ENCODE data around the gene CST6. TPM values are rescaled to one million over a fixed set of nuclear protein-coding genes. Genes with fewer than 3 reads are reported as not detected.

The CST6 gene
- total RNA-seq, 1 experiment from 2014 or later, result not detected

DNA sequence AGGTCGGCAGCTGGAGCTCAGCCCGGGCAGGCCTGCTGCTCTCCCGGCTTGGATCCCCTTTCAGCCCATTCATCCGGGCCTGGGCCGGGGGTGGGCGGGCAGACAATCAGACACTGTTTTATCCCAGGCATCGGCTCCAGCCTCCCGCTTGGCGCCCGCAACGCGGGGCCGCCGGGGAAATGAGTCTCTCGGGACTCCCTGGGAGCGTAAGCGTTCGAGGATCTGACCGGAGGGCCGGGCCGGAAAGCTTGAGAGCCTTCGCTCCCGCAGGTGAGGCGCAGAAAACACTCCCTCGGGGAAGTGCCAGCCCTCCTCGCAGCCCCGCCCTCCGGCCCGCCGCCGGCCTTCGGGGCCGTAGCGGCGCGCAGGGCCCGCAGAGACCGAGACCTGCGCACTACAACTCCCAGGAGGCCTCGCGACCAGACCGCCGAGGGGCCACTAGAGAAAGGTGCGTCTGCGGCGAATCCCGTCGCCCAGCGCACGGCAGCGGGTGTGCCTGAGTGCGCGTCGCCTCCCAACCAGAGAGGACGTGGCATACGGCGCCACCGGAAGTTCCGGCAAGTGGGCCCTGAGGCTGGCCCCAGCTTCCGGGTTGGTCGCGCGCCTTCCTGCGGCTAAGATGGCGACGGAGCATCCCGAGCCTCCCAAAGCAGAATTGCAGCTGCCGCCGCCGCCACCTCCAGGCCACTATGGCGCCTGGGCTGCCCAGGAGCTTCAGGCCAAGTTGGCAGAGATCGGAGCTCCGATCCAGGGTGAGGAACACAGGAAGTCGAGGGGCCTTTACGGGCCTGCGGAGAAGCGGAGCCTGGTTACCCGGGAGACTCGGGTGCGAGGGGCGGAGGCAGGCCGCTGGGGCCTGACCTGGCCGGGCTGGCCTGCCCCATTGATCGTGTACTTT lies 40.2 kb downstream of the CST6 start, which contains the start of gene SF3B2:
TSS of gene SF3B2 (plus strand) at position 599 of the 898 bp plus-strand sequence. CDS start at position 620, 21 bp downstream.
- POLR2A ChIA-PET, result interaction anchor here (0.6 to 6.5 kb wide), 37 partner anchors 8 to 1990 kb away, joined by 3 to 69 read pairs (median 4); partner anchors contain the start of genes BANF1, CCDC85B, CFL1 and EIF1AD

DNA sequence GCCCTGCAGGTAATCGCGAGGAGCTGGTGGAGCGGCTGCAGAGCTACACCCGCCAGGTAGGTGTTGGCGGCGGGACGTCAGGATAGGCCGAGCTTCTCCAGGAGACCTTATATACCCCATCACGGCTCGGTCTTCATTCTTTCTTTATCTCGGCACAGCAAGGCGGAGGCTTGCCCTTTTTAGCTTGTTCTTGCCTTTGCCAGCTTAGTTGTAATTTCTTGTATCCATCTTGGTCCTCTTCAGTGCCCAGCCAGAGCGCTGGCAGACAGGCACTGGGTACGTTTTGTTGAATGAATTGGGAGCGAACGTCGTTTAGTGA lies 40.8 kb downstream of the CST6 start:
- Mint-ChIP-seq H3K4me3 (ENCODE audit: unreplicated experiment) (peak overlapping the region; percentile 97), H3K36me3 (ENCODE audit: insufficient read depth, unreplicated experiment) (peaks cover 44% of the 10 kb centered on the region), H3K27me3 (ENCODE audit: insufficient read depth, unreplicated experiment) (no peaks in the 10 kb centered on the region), H3K4me1 (ENCODE audit: insufficient read depth, unreplicated experiment) (peaks cover 5% of the 10 kb centered on the region), H3K27ac (ENCODE audit: low read depth, unreplicated experiment) (peak overlapping the region; percentile 91), H3K9me3 (ENCODE audit: unreplicated experiment) (no peaks in the 10 kb centered on the region)
- TF ChIP-seq, protein P1, sequence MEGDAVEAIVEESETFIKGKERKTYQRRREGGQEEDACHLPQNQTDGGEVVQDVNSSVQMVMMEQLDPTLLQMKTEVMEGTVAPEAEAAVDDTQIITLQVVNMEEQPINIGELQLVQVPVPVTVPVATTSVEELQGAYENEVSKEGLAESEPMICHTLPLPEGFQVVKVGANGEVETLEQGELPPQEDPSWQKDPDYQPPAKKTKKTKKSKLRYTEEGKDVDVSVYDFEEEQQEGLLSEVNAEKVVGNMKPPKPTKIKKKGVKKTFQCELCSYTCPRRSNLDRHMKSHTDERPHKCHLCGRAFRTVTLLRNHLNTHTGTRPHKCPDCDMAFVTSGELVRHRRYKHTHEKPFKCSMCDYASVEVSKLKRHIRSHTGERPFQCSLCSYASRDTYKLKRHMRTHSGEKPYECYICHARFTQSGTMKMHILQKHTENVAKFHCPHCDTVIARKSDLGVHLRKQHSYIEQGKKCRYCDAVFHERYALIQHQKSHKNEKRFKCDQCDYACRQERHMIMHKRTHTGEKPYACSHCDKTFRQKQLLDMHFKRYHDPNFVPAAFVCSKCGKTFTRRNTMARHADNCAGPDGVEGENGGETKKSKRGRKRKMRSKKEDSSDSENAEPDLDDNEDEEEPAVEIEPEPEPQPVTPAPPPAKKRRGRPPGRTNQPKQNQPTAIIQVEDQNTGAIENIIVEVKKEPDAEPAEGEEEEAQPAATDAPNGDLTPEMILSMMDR (IDR thresholded peaks at IDR 0.05; ENCODE audit: unreplicated experiment), result no peak
- ChIA-PET POLR2A (interaction anchor here (0.6 to 6.5 kb wide), 29 partner anchors 8 to 633 kb away, joined by 3 to 69 read pairs (median 4); partner anchors contain the start of genes BANF1, CCDC85B, CFL1 and EIF1AD), CTCF (interaction anchor here (0.6 to 6.1 kb wide), 7 partner anchors 11 to 378 kb away, joined by 3 to 75 read pairs (median 4); no protein-coding TSS in a partner anchor)
- no peak for DNase-seq (ENCODE audit: unreplicated experiment)
- BruUV-seq (replicated peaks), result no TSS peak
- intact Hi-C loops (cut with micrococcal nuclease), result loop anchor here (10.0 kb wide), 1 partner anchor 48 kb away; the partner anchor contains the start of genes BANF1 and EIF1AD

More for the DNA sequence above, 40.2 kb downstream of the CST6 start, which contains the start of gene SF3B2:
- Mint-ChIP-seq H3K27ac (ENCODE audit: low read depth, unreplicated experiment) (peak within 1 kb of the TSS; percentile 91), H3K4me3 (ENCODE audit: unreplicated experiment) (peak within 1 kb of the TSS; percentile 97), H3K27me3 (ENCODE audit: insufficient read depth, unreplicated experiment) (no peaks in the 10 kb centered on the region), H3K36me3 (ENCODE audit: insufficient read depth, unreplicated experiment) (peaks cover 38% of the 10 kb centered on the region), H3K9me3 (ENCODE audit: unreplicated experiment) (no peaks in the 10 kb centered on the region), H3K4me1 (ENCODE audit: insufficient read depth, unreplicated experiment) (peaks cover 5% of the 10 kb centered on the region)
- DNase-seq (ENCODE audit: unreplicated experiment), result peak; percentile 98
- CTCF ChIA-PET, result interaction anchor here (0.5 to 6.1 kb wide), 8 partner anchors 14 to 379 kb away, joined by 3 to 75 read pairs (median 4); no protein-coding TSS in a partner anchor
- intact Hi-C loops (cut with micrococcal nuclease), result loop anchor here (10.0 kb wide), 1 partner anchor 47 kb away; the partner anchor contains the start of genes BANF1 and EIF1AD
- BruUV-seq (replicated peaks), result no TSS peak
- TF ChIP-seq, protein P1 (IDR thresholded peaks at IDR 0.05; ENCODE audit: unreplicated experiment), result no peak

DNA sequence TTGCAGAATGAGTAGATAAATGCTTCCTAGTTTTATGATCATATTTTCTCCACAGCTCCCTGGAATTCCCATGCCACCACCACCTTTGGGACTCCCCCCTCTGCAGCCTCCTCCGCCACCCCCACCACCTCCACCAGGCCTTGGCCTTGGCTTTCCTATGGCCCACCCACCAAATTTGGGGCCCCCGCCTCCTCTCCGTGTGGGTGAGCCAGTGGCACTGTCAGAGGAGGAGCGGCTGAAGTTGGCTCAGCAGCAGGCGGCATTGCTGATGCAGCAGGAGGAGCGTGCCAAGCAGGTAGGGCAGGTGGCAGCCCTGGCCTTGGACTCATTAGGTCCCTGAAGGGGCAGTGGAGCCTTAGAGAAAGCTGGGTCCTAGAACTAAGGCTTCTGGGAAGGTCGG lies 43.2 kb downstream of the CST6 start:
- peaks cover 5% of the 10 kb centered on the region for H3K4me1 Mint-ChIP-seq (ENCODE audit: insufficient read depth, unreplicated experiment)
- intact Hi-C loops (cut with micrococcal nuclease), result loop anchor here (10.0 kb wide), 1 partner anchor 50 kb away; the partner anchor contains the start of genes BANF1 and EIF1AD
- no peak overlapping the region for H3K27ac Mint-ChIP-seq (ENCODE audit: low read depth, unreplicated experiment)
- TF ChIP-seq, protein P1 (IDR thresholded peaks at IDR 0.05; ENCODE audit: unreplicated experiment), result no peak
- no peaks in the 10 kb centered on the region for H3K27me3 Mint-ChIP-seq (ENCODE audit: insufficient read depth, unreplicated experiment)
- POLR2A ChIA-PET, result interaction anchor here (0.5 to 6.5 kb wide), 4 partner anchors 15 to 376 kb away, joined by 3 to 69 read pairs (median 4); partner anchors contain the start of gene PACS1
- BruUV-seq (replicated peaks), result no TSS peak
- H3K9me3 Mint-ChIP-seq (ENCODE audit: unreplicated experiment), result no peaks in the 10 kb centered on the region
- H3K4me3 Mint-ChIP-seq (ENCODE audit: unreplicated experiment), result no peak overlapping the region
- no peak for DNase-seq (ENCODE audit: unreplicated experiment)
- CTCF ChIA-PET, result interaction anchor here (0.5 to 6.1 kb wide), 6 partner anchors 10 to 67 kb away, joined by 3 to 75 read pairs (median 4); no protein-coding TSS in a partner anchor
- H3K36me3 Mint-ChIP-seq (ENCODE audit: insufficient read depth, unreplicated experiment), result peaks cover 66% of the 10 kb centered on the region
